WTC11 (cell line): ENCODE data around the gene PLEKHG5. TPM values are rescaled to one million over a fixed set of nuclear protein-coding genes. Genes with fewer than 3 reads are reported as not detected.

ENCODE experiments used
- ATAC-seq: fragments of 200-7000 bp; cut with Tn5 transposase; 2 replicates; pipeline ENCODE4 v1.10.0; 2021; ENCODE audit warnings: mild to moderate bottlenecking, moderate library complexity
- CTCF ChIA-PET: fragments of 300-600 bp; sonication (Branson Sonifier 250); formaldehyde crosslinking; loops from one replicate; lab custom pipeline; 2021; ENCODE audit warnings: antibody characterized with exemption; lab: Charles Lee
- POLR2A ChIA-PET: fragments of 350-600 bp; sonication (Branson Sonifier 250); formaldehyde crosslinking; loops from one replicate; lab custom pipeline; 2021; ENCODE audit warnings: antibody characterized with exemption; lab: Charles Lee
- DNase-seq: peaks from one replicate; pipeline ENCODE4 v3.0.0; 2021; ENCODE audit warnings: low spot score
- H3K27ac Mint-ChIP-seq: 2 replicates; pipeline ENCODE4 v1.8.0; 2021; ENCODE audit warnings: mixed read lengths
- H3K27me3 Mint-ChIP-seq: 2 replicates; pipeline ENCODE4 v1.8.0; 2021; ENCODE audit warnings: low read depth, mild to moderate bottlenecking, moderate library complexity, mixed read lengths
- H3K36me3 Mint-ChIP-seq: 2 replicates; pipeline ENCODE4 v1.8.0; 2021; ENCODE audit warnings: mixed read lengths
- H3K4me1 Mint-ChIP-seq: 2 replicates; pipeline ENCODE4 v1.8.0; 2022; ENCODE audit warnings: mixed read lengths
- H3K4me3 Mint-ChIP-seq: 2 replicates; pipeline ENCODE4 v1.8.0; 2021; ENCODE audit warnings: mild to moderate bottlenecking, moderate library complexity, mixed read lengths
- H3K9me3 Mint-ChIP-seq: 2 replicates; pipeline ENCODE4 v1.8.0; 2021; ENCODE audit warnings: mixed read lengths
- CBFB ChIP-seq: sonication (generic); formaldehyde crosslinking; IDR thresholded peaks from 2 replicates; pipeline ENCODE4 v1.8.1; 2022; ENCODE audit warnings: mild to moderate bottlenecking, low read depth, missing genetic modification reagents
- CREM ChIP-seq: sonication (generic); formaldehyde crosslinking; IDR thresholded peaks from 2 replicates; pipeline ENCODE4 v1.8.1; 2022; ENCODE audit warnings: mild to moderate bottlenecking, missing genetic modification reagents, moderate library complexity
- KAT7 ChIP-seq: sonication (generic); formaldehyde crosslinking; IDR thresholded peaks from 2 replicates; pipeline ENCODE4 v1.8.1; 2023; ENCODE audit warnings: missing genetic modification reagents, mild to moderate bottlenecking, borderline replicate concordance
- MXD4 ChIP-seq: fragments of 250-450 bp; sonication (Bioruptor Pico); IDR thresholded peaks from 2 replicates; pipeline ENCODE4 v1.8.0; 2021; ENCODE audit warnings: mild to moderate bottlenecking, moderate library complexity, borderline replicate concordance
- NR3C1 ChIP-seq: sonication (generic); formaldehyde crosslinking; conservative IDR thresholded peaks from 2 replicates; pipeline ENCODE4 v1.8.1; 2023; ENCODE audit warnings: low read depth, mild to moderate bottlenecking, missing genetic modification reagents
- PRRX2 ChIP-seq: fragments of 250-450 bp; sonication (Bioruptor Pico); IDR thresholded peaks from 2 replicates; pipeline ENCODE4 v1.8.0; 2021; ENCODE audit warnings: mild to moderate bottlenecking
- SP1 ChIP-seq: sonication (generic); formaldehyde crosslinking; conservative IDR thresholded peaks from 2 replicates; pipeline ENCODE4 v1.8.1; 2022; ENCODE audit warnings: missing genetic modification reagents
- TP53 ChIP-seq: sonication (generic); formaldehyde crosslinking; IDR thresholded peaks from 2 replicates; pipeline ENCODE4 v1.8.1; 2023; ENCODE audit warnings: mild to moderate bottlenecking, missing genetic modification reagents
- ZNF232 ChIP-seq: sonication (generic); formaldehyde crosslinking; IDR thresholded peaks from 2 replicates; pipeline ENCODE4 v1.8.0; 2022; ENCODE audit warnings: mild to moderate bottlenecking, missing genetic modification reagents
- ZNF317 ChIP-seq: sonication (generic); formaldehyde crosslinking; IDR thresholded peaks from 2 replicates; pipeline ENCODE4 v1.8.1; 2023; ENCODE audit warnings: low read depth, mild to moderate bottlenecking, moderate library complexity, missing genetic modification reagents, borderline replicate concordance
- ZNF671 ChIP-seq: fragments of 250-450 bp; sonication (Bioruptor Pico); IDR thresholded peaks from 2 replicates; pipeline ENCODE4 v1.8.0; 2021; ENCODE audit warnings: mild to moderate bottlenecking
- total RNA-seq: library from RNA; stranded (reverse); gene quantifications from 3 replicates; pipeline ENCODE4 v1.2.3, GENCODE V29; 2021
- TF ChIP-seq, protein P1 (sequence below): sonication (generic); formaldehyde crosslinking; IDR thresholded peaks from 2 replicates; pipeline ENCODE4 v1.8.0; 2023; ENCODE audit warnings: mild to moderate bottlenecking, missing genetic modification reagents
- TF ChIP-seq, protein P2 (sequence below): sonication (generic); formaldehyde crosslinking; IDR thresholded peaks from 2 replicates; pipeline ENCODE4 v1.8.1; 2023; ENCODE audit warnings: mild to moderate bottlenecking, missing genetic modification reagents, moderate library complexity
- TF ChIP-seq, protein P3 (sequence below): sonication (generic); formaldehyde crosslinking; IDR thresholded peaks from 2 replicates; pipeline ENCODE4 v1.8.0; 2023; ENCODE audit warnings: missing genetic modification reagents, mild to moderate bottlenecking, borderline replicate concordance
- TF ChIP-seq, protein P4 (sequence below): sonication (generic); formaldehyde crosslinking; IDR thresholded peaks from 2 replicates; pipeline ENCODE4 v1.8.1; 2023; ENCODE audit warnings: mild to moderate bottlenecking, missing genetic modification reagents
- TF ChIP-seq, protein P5 (sequence below): sonication (generic); formaldehyde crosslinking; IDR thresholded peaks from 2 replicates; pipeline ENCODE4 v1.8.1; 2022; ENCODE audit warnings: missing genetic modification reagents, borderline replicate concordance
- TF ChIP-seq, protein P6 (sequence below): fragments of 250-450 bp; sonication (Bioruptor Pico); IDR thresholded peaks from 2 replicates; pipeline ENCODE4 v1.8.0; 2021; ENCODE audit warnings: mild to moderate bottlenecking
- TF ChIP-seq, protein P7 (sequence below): sonication (generic); formaldehyde crosslinking; IDR thresholded peaks from 2 replicates; pipeline ENCODE4 v1.8.0; 2022; ENCODE audit warnings: mild to moderate bottlenecking, missing genetic modification reagents
- TF ChIP-seq, protein P8 (sequence below): sonication (generic); formaldehyde crosslinking; IDR thresholded peaks from 2 replicates; pipeline ENCODE4 v1.8.1; 2022; ENCODE audit warnings: mild to moderate bottlenecking, moderate library complexity, missing genetic modification reagents

PLEKHG5 gene
- total RNA-seq, 1 experiment from 2014 or later: 27.5 TPM

DNA sequence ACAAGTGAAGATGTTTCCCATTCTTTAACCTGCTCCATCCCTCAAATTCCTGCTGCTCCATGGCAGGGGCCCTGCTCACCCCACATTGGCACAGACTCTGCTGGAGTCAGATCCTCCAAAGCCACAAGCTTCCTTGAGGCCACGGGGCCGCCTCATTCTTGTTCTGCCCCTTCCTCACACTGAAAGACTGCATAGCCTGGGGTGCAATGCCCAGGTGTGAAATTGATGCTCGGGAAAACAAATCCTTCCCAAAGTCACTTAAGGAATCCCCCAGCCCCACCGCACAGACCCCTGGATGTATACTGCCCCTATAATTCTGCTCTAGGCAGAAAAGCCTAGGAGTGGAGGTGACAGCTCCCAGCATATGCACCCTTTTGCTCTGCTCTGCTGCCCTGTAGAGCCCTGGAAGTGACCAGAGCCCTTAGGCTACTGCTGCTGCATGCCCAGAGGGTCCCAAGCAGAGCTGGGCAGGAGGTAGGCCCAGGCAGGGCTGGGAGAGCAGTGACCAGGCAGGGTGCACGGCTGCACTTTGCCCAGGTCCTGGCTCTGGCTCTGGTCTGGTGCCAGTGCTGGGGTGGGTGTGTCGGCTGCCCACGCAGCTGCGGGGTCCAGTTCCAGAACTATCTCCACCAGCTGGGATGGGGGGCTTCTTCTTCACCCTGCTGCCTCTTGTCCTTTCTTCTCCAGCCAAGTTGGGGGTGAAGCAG, 73.4 kb downstream of the PLEKHG5 start:
- DNase-seq (no peak), ATAC-seq (no peak)
- CTCF ChIA-PET: interaction anchor here (1.1 to 6.9 kb wide), 8 partner anchors 13 to 179 kb away, joined by 3 to 281 read pairs (median 20); partner anchors contain the start of gene HES3
- Mint-ChIP-seq H3K36me3 (no peaks in the 10 kb centered on the region), H3K4me1 (peaks cover 20% of the 10 kb centered on the region), H3K4me3 (no peak overlapping the region), H3K27me3 (peaks cover 97% of the 10 kb centered on the region), H3K27ac (no peak overlapping the region), H3K9me3 (no peaks in the 10 kb centered on the region)
- TF ChIP-seq NR3C1 (CRISPR knock-in tag): no peak
- TF ChIP-seq, protein P1, sequence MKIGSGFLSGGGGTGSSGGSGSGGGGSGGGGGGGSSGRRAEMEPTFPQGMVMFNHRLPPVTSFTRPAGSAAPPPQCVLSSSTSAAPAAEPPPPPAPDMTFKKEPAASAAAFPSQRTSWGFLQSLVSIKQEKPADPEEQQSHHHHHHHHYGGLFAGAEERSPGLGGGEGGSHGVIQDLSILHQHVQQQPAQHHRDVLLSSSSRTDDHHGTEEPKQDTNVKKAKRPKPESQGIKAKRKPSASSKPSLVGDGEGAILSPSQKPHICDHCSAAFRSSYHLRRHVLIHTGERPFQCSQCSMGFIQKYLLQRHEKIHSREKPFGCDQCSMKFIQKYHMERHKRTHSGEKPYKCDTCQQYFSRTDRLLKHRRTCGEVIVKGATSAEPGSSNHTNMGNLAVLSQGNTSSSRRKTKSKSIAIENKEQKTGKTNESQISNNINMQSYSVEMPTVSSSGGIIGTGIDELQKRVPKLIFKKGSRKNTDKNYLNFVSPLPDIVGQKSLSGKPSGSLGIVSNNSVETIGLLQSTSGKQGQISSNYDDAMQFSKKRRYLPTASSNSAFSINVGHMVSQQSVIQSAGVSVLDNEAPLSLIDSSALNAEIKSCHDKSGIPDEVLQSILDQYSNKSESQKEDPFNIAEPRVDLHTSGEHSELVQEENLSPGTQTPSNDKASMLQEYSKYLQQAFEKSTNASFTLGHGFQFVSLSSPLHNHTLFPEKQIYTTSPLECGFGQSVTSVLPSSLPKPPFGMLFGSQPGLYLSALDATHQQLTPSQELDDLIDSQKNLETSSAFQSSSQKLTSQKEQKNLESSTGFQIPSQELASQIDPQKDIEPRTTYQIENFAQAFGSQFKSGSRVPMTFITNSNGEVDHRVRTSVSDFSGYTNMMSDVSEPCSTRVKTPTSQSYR (CRISPR knock-in tag): no peak
- TF ChIP-seq, protein P2, sequence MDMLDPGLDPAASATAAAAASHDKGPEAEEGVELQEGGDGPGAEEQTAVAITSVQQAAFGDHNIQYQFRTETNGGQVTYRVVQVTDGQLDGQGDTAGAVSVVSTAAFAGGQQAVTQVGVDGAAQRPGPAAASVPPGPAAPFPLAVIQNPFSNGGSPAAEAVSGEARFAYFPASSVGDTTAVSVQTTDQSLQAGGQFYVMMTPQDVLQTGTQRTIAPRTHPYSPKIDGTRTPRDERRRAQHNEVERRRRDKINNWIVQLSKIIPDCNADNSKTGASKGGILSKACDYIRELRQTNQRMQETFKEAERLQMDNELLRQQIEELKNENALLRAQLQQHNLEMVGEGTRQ (CRISPR knock-in tag): no peak
- TF ChIP-seq ZNF317 (CRISPR knock-in tag): no peak
- TF ChIP-seq, protein P3, sequence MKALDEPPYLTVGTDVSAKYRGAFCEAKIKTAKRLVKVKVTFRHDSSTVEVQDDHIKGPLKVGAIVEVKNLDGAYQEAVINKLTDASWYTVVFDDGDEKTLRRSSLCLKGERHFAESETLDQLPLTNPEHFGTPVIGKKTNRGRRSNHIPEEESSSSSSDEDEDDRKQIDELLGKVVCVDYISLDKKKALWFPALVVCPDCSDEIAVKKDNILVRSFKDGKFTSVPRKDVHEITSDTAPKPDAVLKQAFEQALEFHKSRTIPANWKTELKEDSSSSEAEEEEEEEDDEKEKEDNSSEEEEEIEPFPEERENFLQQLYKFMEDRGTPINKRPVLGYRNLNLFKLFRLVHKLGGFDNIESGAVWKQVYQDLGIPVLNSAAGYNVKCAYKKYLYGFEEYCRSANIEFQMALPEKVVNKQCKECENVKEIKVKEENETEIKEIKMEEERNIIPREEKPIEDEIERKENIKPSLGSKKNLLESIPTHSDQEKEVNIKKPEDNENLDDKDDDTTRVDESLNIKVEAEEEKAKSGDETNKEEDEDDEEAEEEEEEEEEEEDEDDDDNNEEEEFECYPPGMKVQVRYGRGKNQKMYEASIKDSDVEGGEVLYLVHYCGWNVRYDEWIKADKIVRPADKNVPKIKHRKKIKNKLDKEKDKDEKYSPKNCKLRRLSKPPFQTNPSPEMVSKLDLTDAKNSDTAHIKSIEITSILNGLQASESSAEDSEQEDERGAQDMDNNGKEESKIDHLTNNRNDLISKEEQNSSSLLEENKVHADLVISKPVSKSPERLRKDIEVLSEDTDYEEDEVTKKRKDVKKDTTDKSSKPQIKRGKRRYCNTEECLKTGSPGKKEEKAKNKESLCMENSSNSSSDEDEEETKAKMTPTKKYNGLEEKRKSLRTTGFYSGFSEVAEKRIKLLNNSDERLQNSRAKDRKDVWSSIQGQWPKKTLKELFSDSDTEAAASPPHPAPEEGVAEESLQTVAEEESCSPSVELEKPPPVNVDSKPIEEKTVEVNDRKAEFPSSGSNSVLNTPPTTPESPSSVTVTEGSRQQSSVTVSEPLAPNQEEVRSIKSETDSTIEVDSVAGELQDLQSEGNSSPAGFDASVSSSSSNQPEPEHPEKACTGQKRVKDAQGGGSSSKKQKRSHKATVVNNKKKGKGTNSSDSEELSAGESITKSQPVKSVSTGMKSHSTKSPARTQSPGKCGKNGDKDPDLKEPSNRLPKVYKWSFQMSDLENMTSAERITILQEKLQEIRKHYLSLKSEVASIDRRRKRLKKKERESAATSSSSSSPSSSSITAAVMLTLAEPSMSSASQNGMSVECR (CRISPR knock-in tag): no peak
- TF ChIP-seq ZNF232: no peak
- no peak for TF ChIP-seq SP1 (CRISPR knock-in tag)
- TF ChIP-seq, protein P4, sequence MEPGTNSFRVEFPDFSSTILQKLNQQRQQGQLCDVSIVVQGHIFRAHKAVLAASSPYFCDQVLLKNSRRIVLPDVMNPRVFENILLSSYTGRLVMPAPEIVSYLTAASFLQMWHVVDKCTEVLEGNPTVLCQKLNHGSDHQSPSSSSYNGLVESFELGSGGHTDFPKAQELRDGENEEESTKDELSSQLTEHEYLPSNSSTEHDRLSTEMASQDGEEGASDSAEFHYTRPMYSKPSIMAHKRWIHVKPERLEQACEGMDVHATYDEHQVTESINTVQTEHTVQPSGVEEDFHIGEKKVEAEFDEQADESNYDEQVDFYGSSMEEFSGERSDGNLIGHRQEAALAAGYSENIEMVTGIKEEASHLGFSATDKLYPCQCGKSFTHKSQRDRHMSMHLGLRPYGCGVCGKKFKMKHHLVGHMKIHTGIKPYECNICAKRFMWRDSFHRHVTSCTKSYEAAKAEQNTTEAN (CRISPR knock-in tag): no peak
- TF ChIP-seq CREM (CRISPR knock-in tag): no peak
- TF ChIP-seq ZNF671 (CRISPR knock-in tag): no peak
- no peak for TF ChIP-seq MXD4
- TF ChIP-seq, protein P5, sequence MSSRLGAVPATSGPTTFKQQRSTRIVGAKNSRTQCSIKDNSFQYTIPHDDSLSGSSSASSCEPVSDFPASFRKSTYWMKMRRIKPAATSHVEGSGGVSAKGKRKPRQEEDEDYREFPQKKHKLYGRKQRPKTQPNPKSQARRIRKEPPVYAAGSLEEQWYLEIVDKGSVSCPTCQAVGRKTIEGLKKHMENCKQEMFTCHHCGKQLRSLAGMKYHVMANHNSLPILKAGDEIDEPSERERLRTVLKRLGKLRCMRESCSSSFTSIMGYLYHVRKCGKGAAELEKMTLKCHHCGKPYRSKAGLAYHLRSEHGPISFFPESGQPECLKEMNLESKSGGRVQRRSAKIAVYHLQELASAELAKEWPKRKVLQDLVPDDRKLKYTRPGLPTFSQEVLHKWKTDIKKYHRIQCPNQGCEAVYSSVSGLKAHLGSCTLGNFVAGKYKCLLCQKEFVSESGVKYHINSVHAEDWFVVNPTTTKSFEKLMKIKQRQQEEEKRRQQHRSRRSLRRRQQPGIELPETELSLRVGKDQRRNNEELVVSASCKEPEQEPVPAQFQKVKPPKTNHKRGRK (CRISPR knock-in tag): no peak
- TF ChIP-seq, protein P6, sequence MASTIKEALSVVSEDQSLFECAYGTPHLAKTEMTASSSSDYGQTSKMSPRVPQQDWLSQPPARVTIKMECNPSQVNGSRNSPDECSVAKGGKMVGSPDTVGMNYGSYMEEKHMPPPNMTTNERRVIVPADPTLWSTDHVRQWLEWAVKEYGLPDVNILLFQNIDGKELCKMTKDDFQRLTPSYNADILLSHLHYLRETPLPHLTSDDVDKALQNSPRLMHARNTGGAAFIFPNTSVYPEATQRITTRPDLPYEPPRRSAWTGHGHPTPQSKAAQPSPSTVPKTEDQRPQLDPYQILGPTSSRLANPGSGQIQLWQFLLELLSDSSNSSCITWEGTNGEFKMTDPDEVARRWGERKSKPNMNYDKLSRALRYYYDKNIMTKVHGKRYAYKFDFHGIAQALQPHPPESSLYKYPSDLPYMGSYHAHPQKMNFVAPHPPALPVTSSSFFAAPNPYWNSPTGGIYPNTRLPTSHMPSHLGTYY (CRISPR knock-in tag): no peak
- TF ChIP-seq TP53 (CRISPR knock-in tag): no peak
- TF ChIP-seq, protein P7, sequence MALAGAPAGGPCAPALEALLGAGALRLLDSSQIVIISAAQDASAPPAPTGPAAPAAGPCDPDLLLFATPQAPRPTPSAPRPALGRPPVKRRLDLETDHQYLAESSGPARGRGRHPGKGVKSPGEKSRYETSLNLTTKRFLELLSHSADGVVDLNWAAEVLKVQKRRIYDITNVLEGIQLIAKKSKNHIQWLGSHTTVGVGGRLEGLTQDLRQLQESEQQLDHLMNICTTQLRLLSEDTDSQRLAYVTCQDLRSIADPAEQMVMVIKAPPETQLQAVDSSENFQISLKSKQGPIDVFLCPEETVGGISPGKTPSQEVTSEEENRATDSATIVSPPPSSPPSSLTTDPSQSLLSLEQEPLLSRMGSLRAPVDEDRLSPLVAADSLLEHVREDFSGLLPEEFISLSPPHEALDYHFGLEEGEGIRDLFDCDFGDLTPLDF (CRISPR knock-in tag): no peak
- TF ChIP-seq KAT7 (CRISPR knock-in tag): no peak
- TF ChIP-seq, protein P8, sequence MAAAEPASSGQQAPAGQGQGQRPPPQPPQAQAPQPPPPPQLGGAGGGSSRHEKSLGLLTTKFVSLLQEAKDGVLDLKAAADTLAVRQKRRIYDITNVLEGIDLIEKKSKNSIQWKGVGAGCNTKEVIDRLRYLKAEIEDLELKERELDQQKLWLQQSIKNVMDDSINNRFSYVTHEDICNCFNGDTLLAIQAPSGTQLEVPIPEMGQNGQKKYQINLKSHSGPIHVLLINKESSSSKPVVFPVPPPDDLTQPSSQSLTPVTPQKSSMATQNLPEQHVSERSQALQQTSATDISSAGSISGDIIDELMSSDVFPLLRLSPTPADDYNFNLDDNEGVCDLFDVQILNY (CRISPR knock-in tag): no peak
- no peak for TF ChIP-seq CBFB (CRISPR knock-in tag)
- TF ChIP-seq PRRX2 (CRISPR knock-in tag): no peak
- POLR2A ChIA-PET: no interaction called here
